GDM1 (cell line): Measurements from ENCODE around the gene OSBPL9.
"Not testable (repeated sequence)": the region's sequence is repeated elsewhere in the genome, so short reads cannot be mapped to it uniquely, and the experiment has no call there.

ENCODE experiments used
- DNase-seq: peaks from one replicate; lab custom pipeline; 2025; lab: John Stamatoyannopoulos, UW

The OSBPL9 gene

DNA sequence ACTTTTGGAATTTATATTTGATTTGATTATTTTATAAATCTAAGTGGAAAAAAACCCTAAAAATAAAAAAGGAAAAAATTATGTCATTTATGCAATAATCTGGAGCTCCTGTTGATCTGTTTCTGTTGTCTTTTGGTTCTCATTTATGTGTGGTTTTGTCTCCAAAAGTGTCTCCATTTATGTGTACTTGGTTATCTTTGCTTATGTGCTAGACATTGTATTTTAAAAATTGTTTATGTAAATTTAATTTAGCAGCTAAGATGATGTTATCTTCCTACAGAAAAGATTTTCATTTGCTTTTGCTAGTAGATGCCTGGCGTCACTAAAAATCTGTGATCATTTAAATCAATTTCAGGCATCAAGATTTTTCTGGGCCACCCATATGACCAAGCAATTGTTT, 95.7 kb downstream of the OSBPL9 start:
- DNase-seq: no peak

DNA sequence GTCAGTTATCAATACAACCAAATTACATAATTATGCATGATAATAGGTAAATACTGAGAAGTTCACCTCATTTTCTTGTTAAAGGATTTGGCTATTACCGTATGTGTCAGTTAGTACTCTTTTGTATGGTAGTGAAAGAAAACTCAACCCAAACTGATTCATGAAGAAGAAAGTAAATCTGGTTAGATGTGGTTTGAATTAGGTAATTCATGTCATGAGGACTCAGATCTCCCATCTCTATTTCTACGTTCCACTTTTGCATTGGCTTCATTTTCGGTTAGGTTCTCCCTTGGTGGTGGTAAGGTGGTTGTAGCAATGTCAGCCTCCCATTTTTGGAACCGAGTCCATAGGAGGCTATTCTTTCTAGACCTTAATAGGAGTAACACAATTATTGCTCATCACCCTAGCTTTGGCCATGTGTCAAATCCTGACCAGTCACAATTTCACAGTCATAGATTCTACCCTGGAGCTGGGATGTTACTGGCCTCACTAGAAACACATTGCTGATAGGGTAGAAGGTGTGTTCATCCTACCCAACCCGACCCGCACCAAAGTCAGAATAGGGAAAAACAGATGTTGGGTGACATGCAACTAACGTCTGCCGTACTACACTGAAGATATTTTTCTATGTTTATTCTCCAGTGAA, 97.6 kb downstream of the OSBPL9 start:
- no peak for DNase-seq

DNA sequence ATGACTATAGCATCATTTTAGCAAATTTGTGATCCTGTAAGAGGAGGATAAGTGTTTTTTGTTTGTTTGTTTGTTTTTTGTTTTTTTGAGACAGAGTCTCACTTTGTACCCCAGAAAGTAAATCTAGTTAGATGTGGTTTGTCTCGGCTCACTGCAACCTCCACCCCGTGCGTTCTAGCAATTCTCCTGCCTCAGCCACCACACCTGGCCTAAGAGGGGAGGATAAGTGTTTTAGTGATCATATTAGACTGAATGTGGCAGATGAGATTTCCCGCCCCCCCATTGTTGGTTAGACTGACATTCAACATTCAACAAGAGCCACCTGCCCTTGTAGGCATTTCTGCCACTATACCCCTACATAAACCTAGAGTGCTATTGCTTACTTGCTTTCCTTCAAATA, 98.5 kb downstream of the OSBPL9 start:
- no peak for DNase-seq

DNA sequence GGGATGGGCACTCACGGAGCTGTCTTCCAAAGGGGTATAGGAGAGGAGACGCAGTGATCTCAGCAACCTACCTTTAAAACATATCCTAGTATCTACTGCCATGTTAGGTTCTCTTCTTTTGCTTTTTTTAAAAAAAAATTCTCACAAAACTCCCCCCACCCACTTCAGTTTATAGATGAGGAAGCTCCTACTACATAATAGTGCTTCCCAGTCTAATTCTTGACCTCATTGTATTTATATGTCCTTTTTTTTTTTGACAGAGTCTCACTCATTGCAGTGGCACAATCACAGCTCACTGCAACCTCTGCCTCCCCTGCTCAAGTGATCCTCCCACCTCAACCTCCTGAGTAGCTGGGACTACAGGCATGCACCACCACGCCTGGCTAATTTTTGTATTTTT, 99.9 kb downstream of the OSBPL9 start:
- DNase-seq: no peak

DNA sequence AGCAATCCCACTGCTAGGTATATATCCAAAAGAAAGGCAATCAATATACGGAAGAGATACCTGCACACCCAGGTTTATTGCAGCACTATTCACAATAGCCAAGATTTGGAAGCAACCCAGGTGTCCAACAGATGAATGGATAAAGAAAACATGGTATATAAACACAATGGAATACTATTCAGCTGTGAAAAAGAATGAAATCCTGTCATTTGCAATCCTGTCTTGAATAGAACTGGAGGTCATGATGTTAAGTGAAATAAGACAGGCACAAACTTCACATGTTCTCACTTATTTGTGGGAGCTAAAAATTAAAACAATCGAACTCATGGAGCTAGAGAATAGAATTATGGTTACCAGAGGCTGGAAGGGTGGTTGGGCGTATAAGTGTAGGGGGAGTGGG, 101.0 kb downstream of the OSBPL9 start:
- DNase-seq: no peak

DNA sequence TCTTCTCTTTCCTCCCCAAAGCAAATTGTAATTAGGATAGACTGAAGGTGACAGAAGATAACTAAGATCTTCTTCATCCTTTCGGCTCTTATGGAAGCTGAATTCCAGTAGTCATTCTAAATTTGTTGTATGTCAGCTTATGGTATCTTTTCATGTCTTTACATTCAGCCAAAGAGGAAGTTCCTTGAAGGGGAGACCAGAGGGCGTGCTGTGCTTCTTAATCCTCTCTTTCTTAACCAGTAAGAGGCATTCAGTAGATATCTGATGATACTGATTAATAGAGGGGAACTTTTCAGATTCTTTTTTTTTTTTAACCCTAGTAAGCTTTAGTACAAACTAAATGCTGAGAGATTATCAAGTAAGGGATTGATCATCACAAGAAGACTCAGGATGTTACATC, 102.3 kb downstream of the OSBPL9 start:
- DNase-seq: no peak

DNA sequence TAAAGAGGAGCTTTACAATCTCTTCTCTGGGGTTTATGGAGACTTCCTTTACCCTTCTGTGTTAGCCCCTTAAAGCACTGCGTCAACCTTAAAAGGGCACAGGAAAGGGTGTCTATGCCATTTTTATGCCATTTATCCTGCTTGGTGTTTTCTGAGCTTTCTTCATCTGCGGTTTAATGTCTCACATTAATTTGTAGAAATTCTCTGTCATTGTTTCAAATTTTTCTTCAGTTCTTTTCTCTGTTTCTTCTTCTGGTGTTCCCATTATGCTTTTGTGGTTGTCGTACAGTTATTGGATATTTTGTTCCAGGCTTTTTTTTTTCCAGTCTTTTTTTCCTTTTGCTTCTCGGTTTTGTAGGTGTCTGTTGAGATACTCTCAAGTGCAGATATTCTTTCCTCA, 107.9 kb downstream of the OSBPL9 start:
- no peak for DNase-seq

DNA sequence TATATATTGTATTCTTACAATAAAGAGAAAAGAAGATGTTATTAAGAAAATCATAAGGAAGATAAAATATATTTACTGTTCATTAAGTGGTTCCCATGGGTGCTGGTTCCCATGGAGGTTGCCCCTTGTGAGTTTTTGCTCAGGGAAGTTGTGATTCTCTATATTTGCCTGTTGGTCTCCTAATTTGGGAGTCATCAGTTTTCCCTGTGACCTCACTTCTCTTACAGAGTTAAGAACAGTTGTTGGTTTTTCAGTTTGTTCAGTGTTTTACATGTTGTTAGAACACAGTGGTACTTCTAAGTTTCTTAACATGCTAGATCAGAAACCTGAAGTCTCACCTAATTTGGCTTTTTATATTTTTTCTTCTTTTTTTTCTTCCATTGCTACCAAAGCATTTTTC, 109.2 kb downstream of the OSBPL9 start:
- DNase-seq: no peak

DNA sequence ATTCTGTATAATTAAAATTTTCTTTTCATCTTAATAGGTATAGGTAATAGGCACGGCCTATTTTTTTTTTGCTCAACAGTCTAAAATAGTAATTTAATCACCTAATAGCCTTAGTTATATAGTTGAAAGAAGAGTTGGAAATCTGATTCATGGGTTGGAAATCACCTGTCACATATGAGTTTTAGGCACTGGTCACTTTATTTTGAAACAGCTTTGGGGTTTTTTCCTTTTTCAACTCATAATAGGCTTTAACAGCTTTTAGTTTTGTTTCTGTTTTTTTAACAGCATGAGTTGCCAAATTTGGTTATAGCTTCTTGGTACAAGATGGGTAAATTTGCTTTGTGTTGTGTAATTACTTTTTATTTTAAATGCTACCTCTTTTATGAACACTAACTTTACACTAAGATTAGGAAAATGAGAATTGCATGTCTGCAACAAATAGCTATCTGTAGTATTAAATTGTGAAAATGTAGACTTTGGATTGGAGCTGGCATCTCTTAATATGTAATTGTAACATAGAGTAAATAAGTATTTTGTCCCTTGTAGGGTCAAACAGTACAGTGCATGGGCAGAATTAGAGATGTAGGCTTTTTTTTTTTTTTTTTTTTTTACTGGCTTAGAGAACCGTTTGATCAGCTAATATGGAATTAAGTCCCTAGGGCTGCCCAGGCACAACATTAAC, 109.8 kb downstream of the OSBPL9 start:
- DNase-seq: no peak

DNA sequence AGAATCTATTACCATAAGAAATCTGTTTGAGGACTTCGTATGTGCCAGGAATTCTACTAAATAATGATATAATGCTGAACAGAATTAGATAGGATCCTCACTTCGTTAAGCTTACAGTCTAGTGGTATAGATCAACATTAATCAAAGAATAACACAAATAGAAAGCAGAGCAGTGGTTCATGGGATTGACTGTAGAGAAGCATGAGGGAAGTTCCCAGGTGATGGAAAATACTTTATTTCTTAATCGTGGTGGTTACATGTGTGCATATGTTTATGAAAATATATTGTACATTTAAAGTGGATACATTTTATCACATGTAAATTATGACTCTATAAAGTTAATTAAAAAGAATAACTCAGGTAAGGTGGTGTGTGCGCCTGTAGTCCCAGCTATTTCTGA, 110.5 kb downstream of the OSBPL9 start:
- DNase-seq: no peak

DNA sequence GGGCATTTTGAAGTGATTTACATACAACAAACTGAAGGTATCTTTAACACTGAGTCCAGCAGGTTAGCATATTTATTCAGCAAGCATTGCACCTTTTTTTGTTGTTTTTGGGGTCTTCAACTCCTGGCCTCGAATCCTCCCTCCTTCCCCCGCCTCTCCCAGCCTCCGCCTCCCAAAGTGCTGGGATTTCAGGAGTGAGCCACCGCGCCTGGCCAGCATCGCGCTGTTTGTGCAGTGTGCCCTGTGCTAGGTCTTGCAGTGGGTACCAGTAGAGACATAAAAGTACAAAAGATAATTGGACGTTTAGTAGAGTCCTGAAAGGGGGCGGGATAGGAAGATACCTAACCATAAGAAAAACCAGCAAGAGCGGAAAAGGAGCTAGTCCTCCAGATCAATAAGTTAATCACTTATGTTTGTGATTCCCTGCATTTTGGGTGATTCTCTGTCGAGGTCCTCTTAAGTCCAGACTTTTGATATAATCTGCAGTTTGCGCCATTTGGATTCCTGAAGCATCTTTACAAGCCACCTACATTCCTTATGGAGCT, 111.8 kb downstream of the OSBPL9 start:
- DNase-seq: no peak

DNA sequence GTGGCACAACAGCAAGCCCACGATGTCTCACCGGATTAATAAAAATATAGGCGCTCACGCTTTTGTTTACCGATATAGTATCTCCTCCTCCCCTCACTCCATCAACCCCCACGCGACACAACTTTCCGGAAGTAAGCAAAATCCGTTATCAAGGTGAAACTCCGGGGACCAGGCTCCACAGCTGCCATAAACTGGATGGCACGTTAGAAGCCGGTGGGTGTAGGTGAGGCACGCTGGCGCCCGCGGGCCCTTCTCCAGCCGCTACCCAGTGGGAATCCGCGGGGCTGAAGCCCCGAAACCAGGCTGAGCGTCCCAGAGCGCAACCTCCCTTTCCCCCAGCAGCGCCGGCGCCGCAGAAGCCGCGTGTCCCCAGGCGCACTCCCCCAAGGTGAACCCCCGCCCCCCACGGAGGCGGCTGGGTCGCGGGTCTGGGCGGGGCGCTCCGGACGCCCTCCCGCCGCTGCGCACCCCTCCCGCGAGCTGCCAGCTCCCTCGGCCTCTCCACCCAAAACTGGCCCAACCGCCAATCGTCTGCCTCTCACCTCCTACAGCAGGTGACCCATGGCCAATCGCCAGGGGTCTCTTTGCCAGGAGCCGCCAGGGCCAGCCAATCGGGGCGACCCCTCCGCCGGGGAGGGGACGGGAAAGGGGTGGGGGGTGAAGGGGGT, 112.4 kb downstream of the OSBPL9 start:
- peak; percentile 95 for DNase-seq

DNA sequence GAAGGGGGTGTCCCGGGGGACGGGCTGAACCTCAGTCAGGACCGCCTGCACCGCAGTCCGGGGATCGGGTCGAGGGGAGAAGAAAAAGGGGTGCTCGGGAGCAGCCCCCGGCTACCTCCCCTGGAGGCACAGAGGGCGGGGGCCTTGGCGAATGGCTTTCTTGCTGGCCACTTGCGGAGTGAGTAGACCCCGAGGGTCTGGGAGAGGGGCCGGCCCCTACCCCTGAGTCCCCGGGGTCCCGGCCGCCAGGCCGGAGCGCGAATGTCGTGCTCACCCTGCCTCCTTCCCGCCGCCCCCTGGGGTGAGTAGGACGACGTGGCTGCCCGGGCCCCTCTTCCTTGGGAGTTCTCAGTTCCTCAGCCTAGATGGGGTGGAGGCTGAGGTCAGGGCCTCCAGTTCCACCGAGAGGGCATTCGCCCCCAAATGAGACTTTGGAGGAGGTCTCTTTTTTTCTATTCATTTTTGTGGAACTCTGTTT, 113.0 kb downstream of the OSBPL9 start:
- DNase-seq: no peak

DNA sequence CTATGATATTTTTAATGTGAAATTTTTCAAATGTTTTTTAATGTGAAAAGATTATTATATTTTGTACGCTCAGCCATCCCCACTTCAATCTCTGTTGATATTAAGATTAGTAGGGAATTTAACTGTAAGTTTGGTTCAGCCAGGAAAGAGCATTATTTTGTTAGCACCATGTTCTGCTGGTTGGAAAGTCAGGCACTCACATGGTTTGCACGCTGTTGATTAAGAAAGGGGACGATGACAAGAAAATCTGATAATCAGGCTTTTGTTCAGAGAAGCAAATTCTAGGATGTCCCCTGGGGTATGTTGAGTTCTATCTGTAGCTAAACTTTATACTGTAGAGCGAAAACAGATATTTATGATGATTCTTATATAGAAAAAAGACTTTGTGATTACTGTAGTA, 115.1 kb downstream of the OSBPL9 start:
- DNase-seq: no peak

DNA sequence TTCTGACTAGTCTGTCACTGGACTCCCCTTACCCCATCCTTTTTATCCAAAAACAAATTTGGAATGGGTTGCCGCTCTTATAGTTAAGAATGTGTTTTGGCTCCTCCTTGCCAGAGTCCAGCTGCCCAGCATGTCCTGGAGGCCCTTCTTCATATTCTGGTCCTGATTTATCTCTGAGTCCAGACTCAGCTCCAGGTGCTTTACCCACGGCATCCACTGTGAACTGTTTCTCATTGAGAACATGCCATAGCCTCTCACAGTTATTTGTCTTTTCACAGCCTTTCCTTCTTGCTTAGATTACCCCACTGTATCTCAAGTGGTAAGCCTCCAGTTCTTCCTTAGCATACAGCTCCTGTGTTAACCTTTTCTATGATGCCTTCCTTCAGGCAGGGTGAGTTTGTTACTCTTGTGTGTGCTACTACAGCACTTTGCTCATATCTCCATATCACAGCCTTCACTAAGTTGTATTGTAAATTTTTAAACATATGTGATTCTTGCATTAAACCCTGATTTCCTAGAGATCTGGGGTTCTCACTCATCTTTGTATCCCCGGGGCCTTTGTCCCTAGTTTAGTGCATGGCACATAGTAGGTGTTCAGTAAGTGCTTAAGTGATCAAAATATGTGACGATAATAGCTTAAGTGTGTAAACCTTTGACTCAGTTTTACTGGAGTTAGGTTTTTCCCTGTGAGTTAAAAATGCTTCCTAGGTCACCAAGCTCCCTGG, 116.0 kb downstream of the OSBPL9 start:
- DNase-seq: no peak

DNA sequence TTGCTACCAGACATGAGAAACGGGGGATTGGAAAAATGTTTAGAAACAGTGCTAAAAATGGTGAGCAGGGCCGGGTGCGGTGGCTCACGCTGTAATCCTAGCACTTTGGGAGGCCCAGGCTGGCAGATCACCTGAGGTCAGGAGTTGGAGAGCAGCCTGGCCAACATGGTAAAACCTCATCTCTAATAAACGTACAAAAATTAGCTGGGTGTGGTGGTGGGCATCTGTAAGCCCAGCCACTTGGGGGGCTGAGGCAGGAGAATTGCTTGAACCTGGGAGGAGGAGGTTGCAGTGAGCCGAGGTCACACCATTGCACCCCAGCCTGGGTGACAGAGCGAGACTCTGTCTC, 116.5 kb downstream of the OSBPL9 start:
- not testable (repeated sequence) for DNase-seq

DNA sequence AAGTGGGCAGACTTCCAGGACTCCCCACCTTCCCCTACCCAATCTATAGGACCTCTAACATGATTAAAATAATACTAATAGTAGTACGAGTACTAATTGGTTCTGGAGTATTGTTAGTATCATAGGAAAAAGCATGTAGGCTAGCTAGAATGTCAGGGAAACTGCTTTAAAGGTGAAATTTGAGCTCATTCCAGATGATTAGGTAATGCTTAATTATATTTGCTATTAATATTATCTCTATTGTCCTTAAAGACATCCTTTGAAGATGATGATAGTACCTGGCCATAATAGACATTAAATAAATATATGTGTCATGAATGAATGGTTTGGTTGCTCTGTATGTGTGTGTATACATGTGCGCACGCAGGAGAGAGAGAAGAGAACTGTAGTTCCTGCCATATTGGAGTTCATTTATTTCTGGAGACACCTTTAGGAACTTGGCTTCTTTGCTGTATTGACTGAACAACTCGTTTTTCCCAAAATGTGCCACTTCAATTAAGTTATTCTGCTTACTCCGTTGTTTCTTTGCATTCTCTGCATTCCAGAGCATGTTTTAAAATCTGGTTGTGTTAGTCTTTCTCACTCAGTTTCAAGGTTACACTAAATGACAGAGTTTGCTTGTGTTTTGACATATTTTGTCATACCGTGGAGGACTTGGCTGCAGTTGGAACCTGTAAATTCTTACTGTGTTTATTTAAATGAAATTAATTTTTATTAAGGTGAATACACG, 117.1 kb downstream of the OSBPL9 start:
- DNase-seq: no peak

DNA sequence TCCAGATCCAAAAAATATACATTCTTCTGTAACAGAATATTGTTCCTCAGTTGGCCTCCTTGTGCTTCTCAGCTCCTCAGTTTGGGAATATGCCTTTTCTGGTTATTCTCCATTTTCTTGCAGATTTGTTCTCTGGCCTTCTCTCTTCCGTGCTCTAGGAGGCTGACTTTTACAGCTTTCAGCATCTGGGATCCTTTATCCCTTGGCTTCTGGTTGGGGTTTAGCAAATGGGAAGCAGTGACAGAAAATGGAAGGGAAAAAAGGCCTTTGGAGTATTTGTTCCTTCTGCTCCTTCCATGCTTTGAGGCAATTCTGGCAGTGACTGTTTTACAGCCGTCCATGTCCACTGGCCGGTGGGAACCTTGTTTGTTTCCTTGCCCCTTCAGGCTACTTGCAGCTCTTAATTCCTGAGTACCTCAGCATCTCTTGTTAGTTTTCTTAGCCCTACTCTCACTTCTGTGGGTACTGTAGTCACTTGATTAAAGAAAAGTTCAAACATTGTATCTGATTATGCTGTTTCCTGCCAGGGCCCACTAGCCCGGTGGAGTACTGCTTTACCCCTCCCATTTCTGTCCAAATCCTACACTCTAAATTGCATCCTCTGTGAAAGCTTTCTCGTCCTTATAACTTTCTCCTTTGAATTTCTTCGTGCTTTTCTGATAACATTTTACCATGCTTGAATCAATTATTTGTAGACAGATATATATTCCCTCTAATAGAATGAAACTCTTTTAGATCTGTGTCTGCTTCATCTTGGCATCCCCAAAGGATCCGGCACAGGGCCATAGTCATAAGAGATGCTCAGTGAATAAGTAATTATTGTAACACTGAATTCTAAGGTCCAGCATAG, 118.2 kb downstream of the OSBPL9 start:
- no peak for DNase-seq

DNA sequence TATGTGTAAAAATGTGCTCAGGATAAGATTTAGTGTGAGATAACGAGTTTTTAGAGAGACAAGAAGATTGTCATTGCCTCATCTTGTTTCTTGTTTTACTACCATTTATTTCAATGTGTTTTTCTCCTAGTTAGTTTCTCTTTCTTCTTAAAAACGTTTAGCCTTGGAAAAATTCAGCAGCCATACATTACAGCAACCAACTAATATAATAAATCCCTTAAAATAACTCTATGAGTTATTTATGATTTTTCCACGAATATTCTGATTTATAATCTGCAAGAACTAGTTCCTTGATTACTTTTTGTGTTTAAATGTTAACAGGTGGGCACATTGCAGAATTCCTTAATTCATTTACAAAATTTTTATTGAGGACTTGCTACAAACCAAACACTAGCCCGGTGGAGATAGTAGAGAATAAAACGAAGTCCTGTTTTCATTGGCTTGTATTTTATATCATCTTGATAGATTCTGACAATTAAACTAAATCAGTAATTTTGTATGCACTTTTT, 118.9 kb downstream of the OSBPL9 start:
- no peak for DNase-seq

DNA sequence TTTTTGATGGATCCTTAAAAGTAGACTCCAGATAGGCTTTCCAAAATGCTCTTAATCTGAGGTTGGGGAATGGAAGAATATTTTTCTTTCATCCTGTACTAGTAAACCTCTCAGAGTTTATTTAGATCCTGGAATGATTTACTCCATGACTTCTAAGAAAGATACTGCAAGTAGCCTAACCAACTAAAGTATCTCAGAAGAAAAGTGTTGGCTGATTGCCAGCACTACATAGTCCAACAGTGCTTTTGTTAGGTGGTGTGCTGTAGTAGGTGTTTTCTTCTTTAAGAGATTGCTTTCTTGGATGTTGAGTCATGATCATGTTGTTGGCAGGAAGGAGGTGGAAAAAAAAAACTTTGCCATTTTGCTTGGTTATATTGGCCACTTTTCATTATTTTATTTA, 119.8 kb downstream of the OSBPL9 start:
- no peak for DNase-seq

DNA sequence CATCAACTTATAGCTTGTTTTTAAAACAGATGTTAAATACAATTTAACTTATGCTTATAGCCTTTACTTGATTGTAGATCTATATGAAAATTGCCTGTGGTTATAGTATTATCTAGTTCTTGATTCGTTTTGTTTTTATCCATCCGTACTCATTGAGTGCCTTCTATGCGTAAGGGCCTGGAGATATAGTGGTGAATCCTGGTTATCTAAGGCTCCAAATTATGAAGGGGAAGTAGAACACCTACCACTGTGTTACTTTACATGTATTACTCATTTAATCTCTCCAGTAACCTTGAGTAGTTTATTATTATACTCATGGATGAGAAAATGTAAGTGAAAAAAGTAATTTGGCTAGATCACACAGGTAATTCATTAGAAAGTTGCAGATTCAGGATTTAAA, 121.8 kb downstream of the OSBPL9 start:
- DNase-seq: no peak
